NCI-H2081 (cell line): Measurements from ENCODE around the gene ATP8B4.
A peak's percentile ranks its signal among the peaks of the same experiment; 100 is the strongest.
"Not testable (repeated sequence)": the region's sequence is repeated elsewhere in the genome, so short reads cannot be mapped to it uniquely, and the experiment has no call there.

Experiments
- DNase-seq, 2 experiments: peaks; one replicate each; lab custom pipeline; 2025; lab: John Stamatoyannopoulos, UW

ATP8B4 gene

DNA sequence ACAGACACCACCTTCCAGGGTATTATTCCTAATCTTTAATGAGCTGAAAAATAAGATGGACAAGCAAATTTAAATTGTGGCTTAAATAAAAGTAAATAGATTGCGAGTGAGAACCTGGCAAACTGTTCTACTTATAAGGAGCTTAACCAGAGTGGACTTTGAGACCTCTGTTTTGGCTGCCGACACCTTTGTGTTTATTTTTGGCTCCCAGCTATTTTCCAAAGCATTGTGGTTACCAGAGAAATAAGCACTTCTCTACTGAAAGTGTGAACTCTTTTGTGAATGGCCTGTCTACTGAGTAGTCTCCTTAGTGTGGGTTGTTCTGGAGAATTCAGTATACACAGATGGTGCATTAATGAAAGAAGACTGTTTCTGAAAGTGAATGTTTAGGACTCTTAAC lies 109.4 kb downstream of the ATP8B4 start:
- no peak for DNase-seq

DNA sequence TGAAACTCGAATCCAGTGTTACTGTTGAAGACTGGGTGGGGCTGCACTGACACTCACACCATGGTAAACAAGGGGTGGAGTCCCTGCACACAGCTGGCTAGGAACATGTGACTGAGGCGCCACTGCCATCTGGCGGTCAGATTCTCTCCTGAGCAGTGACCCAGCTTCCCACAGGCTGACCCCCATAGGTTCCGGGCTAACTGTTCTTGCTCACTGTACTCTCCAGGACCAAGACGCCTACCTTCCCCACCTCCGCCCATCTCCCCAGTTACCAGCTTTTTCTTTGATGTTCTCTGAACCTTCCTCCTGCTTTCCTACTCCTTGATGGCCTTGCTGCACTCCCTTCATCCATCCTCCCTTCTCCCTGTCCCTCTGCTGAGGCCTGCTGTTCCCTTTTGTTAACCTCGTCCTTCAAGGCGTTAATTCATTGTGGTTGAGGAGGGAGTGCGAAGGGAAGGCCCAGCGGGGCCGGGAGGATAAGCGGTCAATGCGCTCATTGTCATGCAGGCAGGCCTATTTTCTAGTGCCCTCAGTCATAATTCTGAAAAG lies 115.2 kb downstream of the ATP8B4 start:
- peak; percentile 84 to 85 for DNase-seq

DNA sequence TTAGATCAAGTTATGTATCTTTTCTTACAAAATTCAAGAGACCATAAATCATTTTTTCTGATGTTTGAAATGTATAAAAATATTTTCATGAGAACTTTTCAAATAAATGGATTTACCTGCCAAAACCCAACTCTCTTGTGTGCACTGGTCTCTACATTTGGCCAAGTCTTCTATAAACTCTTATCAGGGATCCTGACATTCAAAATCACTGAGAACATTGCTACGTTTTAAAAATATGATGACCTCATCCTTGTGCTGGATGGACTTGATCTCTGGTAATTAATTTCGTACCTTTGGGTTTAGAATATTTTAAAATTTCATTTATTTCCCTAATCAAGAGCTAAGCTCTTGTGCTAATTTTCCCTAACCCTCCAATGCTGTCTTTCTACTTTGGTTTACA lies 127.4 kb downstream of the ATP8B4 start:
- no peak for DNase-seq

DNA sequence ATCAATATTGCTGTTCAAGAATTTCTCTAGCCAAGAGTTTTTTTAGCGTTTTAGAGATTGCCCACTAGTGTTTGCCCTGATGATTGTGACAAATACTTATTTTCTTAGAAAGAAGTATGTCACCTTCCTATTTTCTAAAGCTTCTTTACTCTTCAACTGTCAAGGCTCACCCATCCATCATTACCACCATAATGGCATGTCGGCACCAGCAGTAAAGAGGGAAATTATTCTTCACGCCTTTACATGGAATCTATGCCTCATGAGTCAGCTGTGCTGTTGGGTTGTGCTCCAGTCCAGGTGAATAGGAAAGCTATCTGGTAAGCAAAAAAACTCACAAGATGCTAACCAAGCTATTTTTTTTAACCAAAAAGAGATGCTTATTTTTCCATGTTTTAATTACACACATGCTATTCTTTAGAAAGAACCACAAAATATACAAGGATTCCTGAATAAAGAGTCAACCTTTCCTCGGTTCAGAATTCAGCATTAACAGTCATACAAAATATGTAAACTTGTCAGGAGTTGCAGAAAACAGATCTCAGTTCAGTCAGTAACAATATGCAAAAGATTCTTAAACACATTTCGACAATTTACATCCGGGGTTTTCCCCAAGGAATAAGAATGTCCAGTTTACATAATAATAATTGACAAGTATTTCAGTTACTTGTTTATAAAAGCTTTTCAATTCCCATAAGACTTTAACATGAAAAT lies 128.0 kb downstream of the ATP8B4 start:
- no peak for DNase-seq

DNA sequence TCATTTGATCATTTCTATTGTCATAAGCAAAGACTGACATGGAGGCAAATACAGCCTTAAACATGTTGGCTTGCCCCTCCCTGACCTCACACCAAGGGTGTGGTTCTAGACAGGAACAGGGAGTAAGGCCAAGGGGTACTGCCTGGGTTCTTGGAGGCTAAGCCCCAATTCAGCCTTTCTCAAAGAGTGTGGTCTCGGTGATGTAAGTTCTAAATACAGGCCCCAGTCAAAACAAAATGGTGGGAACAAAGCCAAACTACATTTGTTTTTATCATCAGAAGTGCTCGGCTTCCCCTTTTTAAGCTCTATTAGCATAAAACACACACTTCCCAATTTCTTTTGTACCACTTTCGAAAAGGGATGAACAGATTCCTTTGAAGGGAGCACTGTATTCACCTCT lies 129.5 kb downstream of the ATP8B4 start:
- DNase-seq, result no peak

DNA sequence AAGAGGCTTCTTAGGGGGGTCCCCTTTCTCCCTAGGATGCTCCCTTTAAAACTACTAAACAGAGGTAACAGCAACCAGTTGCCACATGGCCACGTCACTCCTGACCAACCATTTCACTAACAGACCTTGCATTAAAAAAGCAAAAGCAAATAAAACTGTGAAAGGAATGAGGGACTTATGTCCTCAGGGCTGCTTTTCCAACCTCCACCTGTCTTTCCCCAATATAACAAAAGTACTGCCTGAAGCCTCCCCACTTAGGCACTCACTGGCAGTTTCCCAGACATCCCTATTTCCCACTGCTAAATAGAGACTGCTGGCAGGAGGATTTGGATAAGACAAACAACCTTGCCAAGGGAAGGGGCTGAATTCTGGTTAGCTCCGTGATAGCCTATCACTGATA lies 130.3 kb downstream of the ATP8B4 start:
- peak; percentile 25 to 46 for DNase-seq

DNA sequence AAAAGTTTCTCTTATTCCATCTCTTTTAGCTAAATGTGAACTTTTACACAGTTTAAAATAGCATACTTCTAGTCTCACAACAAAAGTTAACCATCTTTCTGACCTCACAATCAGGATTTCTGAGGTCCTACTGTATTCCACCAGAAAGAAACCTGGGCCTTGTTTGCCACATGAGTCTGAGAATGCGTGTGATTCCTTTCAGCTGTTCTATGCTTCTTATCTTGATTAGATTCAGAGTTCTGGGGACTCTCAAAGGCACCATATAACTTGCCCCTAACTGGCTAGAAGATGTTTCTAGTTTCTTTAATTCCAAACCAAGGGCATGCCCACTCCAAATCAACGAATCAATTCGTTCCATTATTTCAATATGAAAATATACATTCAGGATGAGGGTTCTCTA lies 131.1 kb downstream of the ATP8B4 start:
- DNase-seq, result no peak

DNA sequence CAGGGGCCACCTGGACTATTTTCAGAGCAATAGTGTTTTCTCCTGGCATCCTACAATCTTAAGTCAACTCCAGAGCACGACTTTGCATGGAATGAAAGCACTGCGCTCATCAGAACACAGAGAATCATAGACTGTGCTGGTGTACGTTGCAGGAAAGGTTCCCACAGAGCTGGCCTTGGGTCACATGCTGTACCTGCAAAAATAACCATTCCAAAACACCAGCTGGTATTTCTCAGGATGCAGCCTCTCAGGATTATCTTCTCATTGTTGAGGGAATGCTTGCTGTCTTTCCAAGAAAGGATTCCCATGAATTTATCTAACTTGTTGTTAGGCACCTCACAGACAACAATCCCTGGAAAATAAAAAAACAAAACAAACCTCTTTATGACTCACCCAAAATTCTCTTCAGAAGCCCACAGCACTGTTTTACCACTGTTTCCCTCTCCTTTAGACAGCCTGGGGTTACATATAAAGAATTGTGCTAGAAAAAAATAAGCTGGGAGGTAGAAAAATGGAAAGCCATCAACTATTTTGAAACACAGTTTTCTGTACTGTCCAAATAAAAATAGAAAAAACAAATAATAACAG lies 131.7 kb downstream of the ATP8B4 start:
- no peak for DNase-seq

DNA sequence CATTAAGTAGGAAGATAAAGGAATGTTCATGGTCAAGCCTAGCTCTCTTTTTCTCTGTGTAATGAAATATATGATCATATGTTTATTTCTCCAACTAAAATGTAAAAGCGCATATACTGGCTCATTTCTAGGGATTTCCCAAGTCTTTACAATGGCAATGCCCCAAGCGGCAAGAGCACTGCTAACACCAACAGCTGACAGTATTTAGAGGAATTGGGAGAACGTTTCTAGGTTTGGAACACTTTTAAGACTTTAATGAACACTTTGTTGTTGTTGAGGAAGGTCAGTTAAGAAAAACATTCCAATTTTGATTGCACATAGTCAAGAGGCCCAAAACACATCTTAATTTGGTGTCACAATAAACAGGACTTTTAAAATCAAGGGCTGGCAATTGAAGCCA lies 132.7 kb downstream of the ATP8B4 start:
- no peak for DNase-seq

DNA sequence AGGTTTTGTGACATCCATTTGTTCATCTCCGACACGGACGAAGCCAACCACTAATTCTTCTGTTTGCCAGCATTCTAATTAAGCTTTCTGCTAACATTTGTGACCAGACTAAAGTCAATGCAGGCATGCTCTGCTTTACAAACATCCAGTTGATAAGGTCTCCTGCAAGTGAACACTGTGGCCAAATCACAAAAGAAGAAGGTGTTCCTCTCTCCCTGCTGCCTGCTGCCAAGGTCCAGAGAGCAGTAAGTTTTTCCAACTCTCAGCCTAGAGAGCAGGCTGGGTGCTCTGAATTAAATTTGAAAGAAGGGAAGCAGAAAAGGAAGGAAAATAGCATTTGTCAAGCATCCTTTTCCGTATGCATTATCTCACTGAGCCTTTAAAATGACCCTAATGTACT lies 133.6 kb downstream of the ATP8B4 start:
- no peak for DNase-seq

DNA sequence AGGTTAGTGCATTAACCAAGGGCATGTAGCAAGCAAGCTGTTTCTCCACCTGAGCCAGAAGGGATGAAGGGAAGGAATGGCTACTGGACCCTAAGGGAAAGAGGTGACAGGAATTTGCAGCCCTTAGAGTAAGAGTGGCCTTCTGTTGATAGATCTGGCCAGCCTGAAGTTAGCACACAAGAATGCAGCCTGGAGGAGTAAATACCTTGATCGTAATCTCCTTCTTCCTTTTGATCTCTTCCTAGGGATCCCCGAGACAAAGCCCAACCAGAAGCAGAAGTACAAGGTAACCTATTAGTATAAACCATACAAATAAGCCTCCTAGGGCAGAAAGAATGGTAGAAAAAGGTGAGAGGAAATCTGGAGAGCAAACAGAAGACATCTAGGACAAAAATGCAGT lies 134.6 kb downstream of the ATP8B4 start:
- no peak for DNase-seq

DNA sequence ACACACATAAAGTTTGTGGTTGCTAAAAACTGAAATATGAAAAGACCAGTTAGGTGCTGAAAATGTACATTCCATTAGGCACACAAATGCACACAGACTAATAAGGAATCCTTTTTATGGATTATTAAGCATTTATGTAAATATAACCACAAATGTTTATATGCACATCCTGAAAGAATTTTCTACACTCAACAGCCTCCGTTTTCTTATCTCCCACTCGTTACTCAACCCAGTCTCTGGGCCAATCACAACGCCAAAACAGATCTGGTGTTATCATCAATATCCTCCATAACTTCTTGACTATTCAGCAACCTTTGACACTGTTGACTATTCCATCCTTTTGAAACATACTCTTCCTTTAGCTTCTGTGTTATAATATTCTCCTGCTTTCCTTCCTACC lies 136.4 kb downstream of the ATP8B4 start:
- no peak for DNase-seq

DNA sequence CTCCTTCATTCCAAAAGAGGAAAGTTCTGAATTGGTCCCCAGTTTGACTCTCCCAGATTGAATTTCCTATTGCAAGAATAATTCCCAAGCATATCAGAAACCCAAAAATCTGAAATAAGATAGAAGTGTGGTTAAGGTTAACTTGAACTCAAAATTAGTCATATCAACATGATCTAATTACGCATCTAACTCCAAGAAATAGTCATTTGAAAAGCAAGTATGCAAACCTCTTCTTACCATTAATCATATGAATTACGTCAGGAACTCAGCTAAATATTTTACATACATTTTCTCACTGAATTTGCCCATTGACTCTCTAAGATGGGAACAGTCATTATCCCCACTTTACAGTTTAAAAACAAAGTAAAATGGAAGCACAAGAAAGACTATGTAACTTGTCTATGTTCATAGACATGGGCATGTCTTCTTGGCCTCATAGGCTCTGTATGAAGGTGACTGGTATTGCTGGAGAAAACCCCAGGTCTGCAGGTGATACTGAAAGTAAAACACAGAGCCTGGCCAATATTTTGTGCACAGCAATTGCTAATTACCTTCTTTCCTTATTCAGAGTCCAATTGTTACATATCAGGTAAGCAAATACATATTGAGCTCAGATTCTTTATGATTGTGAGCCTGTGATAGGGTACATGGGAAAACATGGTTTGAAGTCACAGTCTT lies 139.2 kb downstream of the ATP8B4 start:
- DNase-seq, result no peak

DNA sequence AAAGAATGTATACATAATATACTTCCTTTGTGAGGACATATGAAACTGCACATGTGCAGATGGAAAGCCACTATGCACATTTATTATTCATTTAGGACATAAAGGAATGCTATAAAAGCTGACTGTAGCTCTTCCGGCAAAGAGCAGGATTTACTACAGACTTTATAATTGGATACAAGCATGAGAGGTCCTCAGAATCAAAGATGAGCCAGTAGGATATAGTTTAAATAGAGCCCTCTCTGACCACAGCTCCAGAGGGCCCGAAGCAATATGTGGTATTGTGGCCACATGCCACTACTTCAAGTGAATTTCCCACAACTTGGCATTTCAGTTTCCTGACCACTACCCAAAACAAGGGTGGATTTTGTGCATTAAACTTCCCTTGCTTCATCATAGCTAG lies 140.9 kb downstream of the ATP8B4 start:
- DNase-seq, result no peak

DNA sequence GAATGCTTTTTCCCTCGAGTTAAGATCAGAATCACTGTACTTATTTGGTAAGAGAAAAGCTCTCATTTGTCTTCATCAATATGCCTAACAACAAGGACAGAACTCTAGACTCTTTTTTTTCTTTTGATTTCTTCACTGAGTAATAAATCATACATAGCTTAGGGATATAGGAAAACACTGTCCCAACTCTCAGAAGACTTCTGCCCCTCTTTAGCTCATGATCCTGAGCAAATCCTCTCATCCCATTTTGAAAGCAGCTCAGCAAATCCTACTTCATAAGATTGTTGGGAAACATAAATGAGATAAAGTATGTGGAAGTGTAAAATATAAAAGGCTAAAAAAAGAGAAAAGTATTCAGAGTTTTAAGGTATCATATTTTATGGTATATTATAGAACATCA lies 141.7 kb downstream of the ATP8B4 start:
- DNase-seq, result no peak

DNA sequence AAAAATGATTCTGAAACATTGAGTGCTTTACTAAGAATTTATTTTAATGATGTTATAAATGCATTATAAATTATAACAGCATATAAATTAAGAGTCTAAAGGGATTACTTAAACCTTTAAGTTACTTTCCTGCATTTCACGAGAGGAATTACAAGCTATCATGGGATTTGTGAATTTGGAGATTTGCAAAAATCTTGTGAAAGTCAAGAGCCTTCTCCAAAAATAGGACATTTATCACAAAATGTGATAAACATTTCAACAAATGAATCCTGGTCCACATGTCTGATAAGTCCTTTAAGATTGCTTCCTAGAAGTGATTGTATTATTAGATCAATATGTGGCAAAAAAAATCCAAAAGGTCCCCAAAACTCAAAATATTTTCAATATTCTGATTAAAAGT lies 154.5 kb downstream of the ATP8B4 start:
- DNase-seq, result no peak

DNA sequence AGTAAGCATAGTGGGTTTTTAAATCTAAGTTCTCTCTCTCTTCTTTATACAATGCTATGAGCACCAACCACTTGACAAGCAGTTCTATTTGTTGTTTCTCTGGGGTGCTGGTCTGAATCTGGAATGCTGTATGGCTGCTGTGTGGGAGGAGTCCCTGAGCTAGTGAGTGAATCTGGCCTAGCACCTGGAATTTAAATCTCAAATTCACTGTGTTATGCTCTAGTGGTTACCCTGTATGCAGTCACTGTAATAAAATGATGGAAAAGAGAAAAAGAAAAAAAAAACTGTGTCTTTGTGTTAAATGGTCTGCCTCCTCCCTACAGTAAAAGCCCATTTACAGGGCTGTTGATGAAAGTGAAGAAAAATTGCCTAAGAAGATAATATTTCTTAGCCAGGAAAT lies 155.0 kb downstream of the ATP8B4 start:
- DNase-seq, result no peak

DNA sequence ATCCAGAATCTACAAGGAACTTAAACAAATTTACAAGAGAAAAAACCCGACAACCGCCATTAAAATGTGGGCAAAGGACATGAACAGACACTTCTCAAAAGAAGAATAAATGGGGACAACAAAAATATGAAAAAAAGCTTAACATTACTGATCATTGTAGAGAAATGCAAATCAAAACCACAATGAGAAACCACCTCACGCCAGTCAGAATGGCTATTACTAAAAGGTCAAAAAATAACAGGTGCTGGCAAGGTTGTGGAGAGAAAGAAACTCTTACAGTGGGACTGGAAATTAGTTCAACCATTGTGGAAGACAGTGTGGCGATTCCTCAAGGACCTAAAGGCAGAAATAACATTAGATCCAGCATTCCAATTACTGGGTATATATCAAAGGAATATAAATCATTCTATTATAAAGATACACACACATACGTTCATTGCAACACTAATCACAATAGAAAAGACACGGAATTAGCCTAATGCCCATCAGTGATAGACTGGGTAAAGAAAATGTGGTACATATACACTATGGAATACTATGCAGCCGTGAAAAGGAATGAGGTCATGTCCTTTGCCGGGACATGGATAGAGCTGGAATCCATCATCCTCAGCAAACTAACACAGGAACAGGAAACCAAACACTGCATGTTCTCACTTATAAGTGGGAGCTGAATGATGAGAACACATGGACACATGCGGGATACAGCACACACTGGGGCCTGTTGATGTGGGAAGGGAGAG lies 155.8 kb downstream of the ATP8B4 start:
- DNase-seq, result not testable (repeated sequence)

DNA sequence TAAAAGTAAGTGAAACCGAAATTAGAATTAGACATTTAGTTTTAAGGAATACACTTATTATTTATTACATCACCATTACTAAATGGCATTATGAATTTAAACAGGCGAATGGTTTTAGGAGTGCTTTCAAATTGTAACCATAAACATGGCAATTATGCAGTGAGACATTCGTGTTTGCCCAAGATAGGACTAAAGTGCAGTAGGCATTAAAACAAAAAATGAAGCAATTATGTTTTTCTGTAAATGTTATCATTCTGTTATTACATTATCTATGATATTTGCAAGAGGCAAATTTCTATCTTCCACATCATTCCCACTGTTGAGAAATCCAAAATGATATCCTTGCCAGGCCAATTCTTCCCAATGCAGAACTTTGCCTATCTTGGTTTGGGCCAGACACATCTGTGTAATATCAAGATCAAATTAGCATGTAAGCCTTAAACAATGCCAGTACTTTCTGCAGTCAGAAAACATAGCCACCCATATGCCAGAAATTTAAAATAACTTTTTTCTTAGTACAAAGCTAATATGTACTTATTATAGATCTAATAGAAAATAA lies 156.9 kb downstream of the ATP8B4 start:
- no peak for DNase-seq

DNA sequence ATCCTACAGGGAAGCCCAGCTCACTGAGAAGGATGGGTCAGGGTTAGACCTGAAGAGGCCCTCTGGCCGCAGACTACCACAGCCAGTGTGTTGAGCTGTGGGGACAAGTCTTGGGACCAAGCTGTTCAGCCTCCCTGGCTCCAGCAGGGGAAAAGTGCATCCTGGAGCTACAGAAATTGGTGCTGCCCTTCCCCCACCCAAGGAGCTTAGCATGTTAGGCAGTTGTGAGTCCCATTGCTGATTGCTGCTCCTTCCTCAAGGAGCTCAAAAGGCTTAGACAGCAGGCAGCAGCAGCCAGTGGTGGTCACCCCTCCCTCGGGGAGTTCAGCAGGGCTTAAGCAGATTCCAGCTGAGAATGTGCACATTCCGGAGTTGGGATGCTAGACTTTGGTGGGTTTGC lies 165.6 kb downstream of the ATP8B4 start:
- no peak for DNase-seq

DNA sequence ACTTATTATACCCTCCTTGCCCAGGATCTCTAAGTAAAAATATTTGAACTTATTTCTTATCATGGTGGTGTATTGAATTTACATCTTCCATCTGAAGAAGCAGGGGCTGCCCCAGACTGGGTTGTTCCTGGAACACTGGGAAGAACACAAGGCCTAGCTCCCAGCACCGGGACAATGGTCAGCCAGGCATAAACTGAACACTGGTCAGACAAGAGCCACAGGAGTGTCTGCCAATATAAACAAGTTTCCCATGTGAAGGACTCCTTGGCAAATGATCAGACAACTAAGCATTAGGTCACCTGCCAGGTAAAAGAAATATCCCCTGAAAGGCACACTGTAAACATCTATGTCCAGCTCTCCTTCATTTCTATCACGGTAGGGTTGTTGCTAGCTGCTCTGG lies 172.4 kb downstream of the ATP8B4 start:
- DNase-seq, result no peak

DNA sequence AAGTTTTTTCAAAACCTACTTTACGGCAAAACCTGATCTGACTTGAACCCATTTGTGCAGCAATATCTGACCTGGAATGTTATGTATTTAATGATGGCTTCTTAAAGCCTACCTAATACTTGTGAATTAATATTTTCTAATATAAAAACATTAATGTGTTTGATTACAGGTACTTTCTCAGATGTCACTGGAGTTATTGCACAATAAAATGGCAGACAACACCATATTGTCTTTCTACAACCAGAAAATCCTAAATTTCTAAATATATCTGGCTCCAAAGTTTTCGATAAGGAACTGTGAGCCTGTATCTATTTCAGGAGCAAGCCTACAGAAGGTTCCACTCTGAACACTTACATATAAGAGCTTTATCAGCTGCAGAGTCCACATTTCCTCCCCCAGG lies 184.5 kb downstream of the ATP8B4 start:
- no peak for DNase-seq
